NOMO-1 treated with DMSO at 0.1 percent for 48 hours (cell line): ENCODE measurements around the gene REX1BD.

Experiments
- DNase-seq: peaks from one replicate; lab custom pipeline; 2025; ENCODE audit not compliant: unreplicated experiment; lab: John Stamatoyannopoulos, UW

The REX1BD gene

DNA sequence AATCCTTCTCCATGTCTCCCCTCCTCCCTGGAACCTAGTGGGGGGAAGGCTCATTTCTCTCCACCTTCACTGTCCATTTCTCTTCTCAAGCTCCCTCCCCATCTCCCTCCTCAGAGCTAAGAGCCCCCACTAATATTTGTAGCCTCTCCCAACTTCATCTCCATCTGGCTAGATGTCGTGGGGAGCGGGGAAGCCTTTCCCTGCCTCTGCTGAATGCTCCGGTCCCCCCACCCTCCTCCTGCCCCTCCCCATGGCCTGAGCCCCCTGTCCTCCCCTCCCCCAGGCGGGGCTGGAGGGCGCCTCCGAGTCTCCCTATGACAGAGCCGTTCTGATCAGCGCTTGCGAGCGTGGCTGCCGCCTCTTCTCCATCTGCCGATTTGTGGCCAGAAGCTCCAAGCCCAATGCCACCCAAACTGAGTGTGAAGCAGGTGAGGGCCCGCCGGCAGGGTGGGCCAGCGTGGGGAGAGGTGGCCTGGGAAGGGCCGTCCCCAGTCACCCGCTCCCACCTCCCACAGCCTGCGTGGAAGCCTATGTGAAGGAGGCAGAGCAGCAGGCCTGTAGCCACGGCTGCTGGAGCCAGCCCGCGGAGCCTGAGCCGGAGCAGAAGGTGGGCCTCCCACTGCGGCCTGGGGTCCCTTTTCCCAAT lies 25.1 kb downstream of the REX1BD start:
- no peak for DNase-seq

GRCh38 chr19:18616023-18616422 lies 27.4 kb downstream of the REX1BD start:
- no peak for DNase-seq

DNA sequence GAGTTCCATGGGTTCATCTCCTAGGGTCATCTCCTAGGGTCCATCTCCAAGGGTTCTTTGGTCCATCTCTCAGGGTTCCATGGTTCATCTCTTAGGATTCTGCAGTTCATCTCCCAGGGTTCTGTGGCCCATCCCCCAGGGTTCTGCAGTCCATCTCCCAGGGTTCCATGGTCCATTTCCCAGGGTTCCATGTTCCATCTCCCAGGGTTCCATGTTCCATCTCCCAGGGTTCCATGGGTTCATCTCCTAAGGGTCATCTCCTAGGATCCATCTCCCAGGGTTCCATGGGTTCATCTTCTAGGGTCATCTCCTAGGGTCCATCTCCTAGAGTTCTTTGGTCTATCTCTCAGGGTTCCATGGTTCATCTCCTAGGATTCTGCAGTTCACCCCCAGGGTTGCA lies 29.0 kb downstream of the REX1BD start:
- DNase-seq, result no peak

- DNase-seq, result no peak
Observed at GRCh38 chr19:18618236-18618635, 29.6 kb downstream of the REX1BD start.

- no peak for DNase-seq
Observed at GRCh38 chr19:18620311-18620710, 31.7 kb downstream of the REX1BD start.

DNA sequence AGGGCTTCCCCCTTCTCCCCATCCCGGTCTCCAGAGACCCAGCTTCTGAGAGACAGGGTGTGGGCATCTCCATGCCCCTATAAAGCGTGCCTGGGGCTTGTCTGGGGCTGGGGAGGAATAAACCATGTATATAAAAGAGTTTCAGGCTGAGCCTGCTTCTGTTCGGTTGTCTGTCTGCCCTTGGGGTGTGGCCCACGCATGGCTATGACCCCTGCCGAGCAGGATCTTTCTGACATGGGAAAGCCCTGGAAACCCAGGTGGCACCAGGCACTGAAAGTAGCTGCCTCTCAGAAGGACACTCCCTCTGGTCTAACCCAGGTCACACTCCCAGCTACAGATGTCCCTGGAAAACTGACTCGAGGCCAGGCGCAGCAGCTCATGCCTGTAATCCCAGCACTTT lies 32.3 kb downstream of the REX1BD start:
- DNase-seq, result no peak

DNA sequence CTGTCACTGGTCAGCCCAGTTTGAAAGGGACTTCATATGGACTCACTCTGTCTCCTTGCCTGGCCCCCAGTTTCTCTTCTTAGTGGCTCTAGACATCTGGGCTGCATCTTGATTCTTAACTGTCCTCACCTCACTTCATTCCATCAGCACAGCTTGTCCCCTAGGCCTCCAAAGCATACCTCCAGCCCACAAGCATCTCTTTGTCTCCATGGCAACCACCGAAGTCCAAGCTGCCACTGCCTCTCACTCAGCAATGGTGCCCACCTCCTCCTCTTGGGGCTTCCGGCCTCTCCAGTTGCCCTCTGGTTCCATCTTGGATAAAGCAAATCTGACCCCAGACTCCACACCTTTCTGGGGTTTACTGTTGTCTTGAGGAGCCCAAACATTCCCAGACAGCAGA lies 38.3 kb downstream of the REX1BD start:
- DNase-seq, result no peak

DNA sequence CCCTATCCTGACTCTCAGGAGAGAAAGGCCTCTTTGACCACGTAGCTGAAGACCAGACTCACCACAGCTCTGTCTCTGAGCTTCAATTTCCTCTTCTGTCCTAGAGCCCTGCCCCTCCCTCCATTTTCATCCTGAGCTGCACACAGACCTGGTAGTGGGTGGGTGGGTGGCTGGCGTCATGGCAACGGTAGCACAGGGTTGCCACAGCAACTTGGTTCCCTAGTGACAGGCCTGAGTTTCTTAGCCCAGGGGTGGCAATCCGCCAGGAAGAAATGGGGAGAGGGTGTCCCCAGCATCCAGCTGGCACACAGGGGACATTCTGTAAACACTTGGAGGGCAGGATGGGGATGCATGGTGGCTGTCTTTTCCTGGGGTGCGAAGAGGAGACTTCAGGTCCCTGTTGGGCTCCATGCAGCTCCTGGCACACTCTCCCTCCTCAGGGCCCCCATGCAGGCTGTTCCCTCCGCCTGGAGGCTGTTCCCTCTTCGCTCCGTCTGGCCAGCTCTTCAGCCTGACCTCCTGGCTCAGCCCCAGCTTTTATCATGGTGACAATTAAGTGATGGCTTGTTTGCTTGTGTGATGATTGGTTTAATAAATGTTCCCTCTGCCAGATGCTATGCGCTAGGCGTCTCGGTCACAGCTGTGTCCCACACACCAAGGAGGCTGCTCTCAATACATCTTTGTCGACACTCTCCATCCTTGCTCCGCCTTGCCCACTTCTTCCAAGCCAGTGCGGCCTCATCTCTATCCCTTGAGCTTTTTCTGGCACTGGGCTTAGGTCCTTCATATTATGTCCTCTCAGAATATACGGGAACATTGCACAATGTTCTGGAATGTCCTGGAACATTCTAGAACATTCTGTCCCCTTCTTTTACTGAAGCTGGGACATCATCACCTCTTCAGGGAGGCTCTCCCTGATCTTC lies 40.8 kb downstream of the REX1BD start:
- no peak for DNase-seq

- DNase-seq, result no peak
Observed at GRCh38 chr19:18633321-18633720, 44.7 kb downstream of the REX1BD start.

DNA sequence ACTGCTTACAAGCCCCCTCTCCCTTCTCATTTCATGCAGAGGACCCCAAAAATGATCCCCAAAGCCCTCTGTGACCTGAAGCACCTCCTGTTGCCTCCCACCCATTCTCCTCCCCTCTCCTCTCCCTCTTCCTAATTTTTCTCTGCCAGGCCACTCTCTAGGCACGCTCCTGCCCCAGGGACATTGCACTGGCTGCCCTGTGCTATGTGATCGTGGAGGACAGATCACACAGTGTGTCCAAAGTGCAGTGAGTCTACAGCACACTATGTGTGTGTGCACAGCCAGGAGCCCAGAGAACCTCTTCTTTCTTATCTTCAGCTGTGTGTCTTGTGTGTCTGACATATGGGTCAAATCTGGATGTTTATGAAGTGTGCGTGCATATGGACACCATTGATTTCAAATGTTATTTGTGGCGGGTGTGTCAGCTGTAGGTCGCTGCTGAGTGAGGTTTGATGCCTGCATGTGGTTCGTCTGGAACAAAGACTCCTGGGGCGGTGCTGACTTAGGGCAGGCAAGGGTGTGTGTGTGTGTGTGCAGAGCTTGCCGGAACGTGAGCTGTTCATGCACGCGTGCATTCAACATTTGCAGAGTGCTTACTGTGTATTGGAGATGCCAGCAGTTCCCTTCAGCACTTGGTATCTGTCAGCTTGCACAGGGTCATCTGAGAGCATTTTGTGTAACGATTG lies 46.2 kb downstream of the REX1BD start:
- DNase-seq, result no peak

DNA sequence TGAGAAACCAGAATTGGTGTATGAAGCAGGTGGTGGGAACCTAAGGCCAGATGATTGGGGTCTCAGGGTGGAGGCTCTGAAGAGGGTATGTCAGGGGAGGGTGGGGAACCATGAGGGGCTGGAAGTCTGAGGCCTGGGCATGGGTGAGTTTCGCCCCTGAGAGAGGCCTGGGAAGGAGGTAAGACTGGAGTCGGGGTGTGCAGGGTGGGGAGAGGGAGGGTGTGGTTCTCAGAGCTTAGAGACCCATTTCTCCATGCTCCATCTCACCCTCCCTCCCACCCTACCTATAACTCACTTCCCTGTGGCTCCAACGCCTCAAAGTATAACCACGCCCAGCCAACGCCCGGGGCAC lies 47.2 kb downstream of the REX1BD start:
- DNase-seq, result no peak

GRCh38 chr19:18636183-18636968 lies 47.8 kb downstream of the REX1BD start:
- peak; percentile 99 for DNase-seq

DNA sequence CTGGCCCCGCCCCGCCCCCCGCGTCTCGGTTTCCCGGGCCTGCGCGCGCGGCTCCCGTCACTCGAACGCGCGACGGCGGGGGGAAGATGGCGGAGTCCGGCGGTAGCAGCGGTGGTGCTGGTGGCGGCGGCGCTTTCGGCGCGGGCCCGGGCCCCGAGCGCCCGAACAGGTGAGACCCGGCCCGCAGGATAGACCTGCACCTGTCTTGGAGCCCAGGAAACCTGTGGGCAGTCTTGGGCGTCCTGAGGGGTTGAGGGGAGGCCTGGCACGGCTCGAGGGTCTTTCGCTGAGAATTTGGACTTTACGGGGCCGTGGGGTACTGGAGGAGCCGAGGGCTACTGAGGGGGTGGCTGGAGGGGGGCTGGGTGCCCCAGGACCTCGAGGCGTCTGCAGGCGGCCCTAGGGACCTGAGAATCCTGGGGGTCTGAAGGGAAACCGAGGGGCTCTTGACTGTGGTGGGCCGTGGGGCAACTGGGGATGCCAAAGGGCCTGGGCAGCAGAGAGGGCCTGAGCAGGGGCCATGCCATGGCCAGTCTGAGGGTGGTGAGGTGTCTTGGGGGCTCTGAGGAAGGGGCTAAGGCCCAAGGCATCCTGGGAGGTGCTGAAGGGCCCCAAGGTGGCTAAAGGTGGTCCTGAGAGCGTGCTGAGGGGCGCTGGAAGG lies 48.5 kb downstream of the REX1BD start, which contains the start of gene KLHL26:
Gene KLHL26 (plus strand): TSS at position 60 of the 661 bp plus-strand sequence. CDS start 27 bp downstream, at position 87.
- DNase-seq, result no peak

GRCh38 chr19:18637673-18638630 lies 49.4 kb downstream of the REX1BD start:
- peak; percentile 15 for DNase-seq

DNA sequence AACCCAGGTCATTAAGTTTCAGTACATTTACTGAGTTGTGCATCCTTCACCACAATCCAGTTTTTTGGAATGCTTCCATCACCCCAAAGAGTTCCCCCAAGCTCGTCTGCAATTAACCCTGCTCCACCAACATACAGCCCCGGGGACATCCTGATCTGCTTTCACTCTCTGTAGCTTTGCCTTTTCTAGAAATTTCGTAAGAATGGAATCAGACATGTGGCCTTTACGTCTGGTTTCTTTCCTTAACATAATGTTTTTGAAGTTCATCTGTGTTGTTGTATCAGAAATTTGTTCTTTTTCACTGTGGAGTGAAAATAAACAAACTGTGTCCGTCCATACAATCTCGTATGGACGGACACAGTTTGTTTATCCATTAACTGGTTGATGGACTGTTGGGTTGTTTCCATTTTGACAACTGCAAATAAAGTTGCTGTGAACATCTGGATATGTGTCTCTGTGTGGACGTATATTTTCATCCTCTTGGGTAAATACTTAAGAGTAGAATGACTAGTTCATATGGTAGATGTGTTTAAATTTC lies 51.2 kb downstream of the REX1BD start:
- no peak for DNase-seq
